ENCODE data around the gene CBX7. TPM values are rescaled to one million over a fixed set of nuclear protein-coding genes. Genes with fewer than 3 reads are reported as not detected.
"Not testable (repeated sequence)": the region's sequence is repeated elsewhere in the genome, so short reads cannot be mapped to it uniquely, and the experiment has no call there.

CBX7 gene
- total RNA-seq, 1 donor = 8.0 TPM

DNA sequence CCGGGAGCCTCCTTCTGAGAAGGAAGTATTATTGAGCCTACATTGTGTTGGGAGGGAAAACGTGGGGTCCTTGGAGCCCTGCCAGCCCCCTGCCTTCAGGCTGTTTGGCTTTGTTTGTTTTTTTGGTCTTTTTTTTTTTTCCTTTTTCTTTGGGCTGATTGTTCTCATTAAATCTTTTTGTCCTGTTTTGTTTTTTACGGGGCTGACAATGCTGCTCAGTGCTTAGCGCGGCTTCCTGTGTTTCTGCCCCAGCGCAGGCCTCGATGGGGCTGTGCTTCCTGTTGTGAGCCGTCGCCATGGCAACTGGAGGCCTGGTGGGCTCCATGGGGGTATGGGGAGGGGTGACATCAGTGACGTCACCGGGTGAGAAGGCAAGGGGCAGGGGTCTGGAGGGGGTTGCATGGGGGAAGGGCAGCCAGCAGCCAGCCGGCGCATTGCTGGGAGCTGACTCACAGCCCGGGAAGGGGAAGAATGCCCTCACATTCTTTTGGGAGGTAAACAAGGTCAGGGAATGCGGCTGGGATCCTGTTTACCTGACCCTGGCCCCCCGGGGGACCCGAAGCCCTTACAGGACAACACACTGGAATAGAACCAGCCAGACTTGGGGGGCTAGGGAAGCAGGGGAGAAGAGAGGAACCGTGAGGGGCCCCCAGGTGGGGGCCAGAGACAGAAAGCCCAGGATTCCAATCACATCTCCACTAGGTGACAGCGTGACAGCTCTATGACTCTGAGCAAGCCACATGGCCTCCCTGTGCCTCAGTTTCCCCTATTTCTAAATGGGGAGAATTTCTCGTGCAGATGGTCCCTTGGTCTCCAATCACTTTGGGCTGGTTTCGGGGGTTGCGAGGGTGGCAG is 22.2 kb upstream of the CBX7 start:
- TF ChIP-seq, protein P1, sequence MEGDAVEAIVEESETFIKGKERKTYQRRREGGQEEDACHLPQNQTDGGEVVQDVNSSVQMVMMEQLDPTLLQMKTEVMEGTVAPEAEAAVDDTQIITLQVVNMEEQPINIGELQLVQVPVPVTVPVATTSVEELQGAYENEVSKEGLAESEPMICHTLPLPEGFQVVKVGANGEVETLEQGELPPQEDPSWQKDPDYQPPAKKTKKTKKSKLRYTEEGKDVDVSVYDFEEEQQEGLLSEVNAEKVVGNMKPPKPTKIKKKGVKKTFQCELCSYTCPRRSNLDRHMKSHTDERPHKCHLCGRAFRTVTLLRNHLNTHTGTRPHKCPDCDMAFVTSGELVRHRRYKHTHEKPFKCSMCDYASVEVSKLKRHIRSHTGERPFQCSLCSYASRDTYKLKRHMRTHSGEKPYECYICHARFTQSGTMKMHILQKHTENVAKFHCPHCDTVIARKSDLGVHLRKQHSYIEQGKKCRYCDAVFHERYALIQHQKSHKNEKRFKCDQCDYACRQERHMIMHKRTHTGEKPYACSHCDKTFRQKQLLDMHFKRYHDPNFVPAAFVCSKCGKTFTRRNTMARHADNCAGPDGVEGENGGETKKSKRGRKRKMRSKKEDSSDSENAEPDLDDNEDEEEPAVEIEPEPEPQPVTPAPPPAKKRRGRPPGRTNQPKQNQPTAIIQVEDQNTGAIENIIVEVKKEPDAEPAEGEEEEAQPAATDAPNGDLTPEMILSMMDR (IDR thresholded peaks at IDR 0.05; ENCODE audit: insufficient read depth, low read length) = no peak
- peak; percentile 69 for DNase-seq (ENCODE audit: low read depth)
- no peak overlapping the region for H3K4me3 ChIP-seq (ENCODE audit: low read depth, low read length)

DNA sequence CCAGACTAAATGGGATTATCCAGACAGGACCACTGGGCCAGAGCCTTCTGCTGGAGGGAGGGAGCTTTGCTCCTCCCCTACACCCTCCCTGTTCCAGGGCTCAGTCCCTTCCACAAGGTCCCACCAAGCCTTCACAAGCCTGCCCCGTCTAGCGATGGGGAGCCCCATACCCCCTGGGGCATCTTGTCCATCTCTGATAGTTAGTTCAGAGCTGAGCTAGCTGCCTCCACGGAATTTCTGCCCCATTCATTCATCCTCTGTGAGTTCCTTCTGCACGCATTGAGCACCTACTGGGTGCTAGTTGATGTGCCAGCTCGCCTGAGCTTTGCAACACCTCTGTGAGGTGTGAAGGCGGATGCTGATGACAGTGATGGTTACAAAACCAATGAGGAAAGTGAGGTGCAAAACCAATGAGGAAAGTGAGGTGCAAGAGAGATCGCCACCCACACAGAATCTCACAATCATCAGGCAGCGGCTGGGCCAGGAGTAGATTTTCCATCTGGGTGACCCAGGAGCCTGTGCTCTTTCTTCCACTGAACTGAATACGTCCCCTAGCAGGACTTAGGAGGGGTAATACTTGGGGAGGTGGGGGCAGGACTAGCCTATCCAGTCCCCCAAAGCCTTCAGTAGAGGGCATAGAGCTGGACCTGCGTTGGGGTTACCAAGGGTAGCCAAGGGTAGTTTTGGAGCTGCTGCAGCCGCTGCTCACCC is 21.5 kb upstream of the CBX7 start:
- H3K4me3 ChIP-seq (ENCODE audit: low read depth, low read length) = no peak overlapping the region
- no peak for DNase-seq (ENCODE audit: low read depth)
- TF ChIP-seq, protein P1 (IDR thresholded peaks at IDR 0.05; ENCODE audit: insufficient read depth, low read length) = no peak

GRCh38 chr22:39173050-39173706 is 20.7 kb upstream of the CBX7 start:
- no peak overlapping the region for H3K4me3 ChIP-seq (ENCODE audit: low read depth, low read length)
- DNase-seq (ENCODE audit: low read depth) = no peak
- TF ChIP-seq, protein P1 (IDR thresholded peaks at IDR 0.05; ENCODE audit: insufficient read depth, low read length) = no peak

GRCh38 chr22:39172265-39173049 is 20.0 kb upstream of the CBX7 start:
- H3K4me3 ChIP-seq (ENCODE audit: low read depth, low read length); DNase-seq (ENCODE audit: low read depth): not testable (repeated sequence)

GRCh38 chr22:39171623-39172264 is 19.3 kb upstream of the CBX7 start:
- TF ChIP-seq, protein P1 (IDR thresholded peaks at IDR 0.05; ENCODE audit: insufficient read depth, low read length) = no peak
- H3K4me3 ChIP-seq (ENCODE audit: low read depth, low read length) = no peak overlapping the region
- DNase-seq (ENCODE audit: low read depth) = no peak

- TF ChIP-seq, protein P1 (IDR thresholded peaks at IDR 0.05; ENCODE audit: insufficient read depth, low read length) = peak; percentile 95
- DNase-seq (ENCODE audit: low read depth) = peak; percentile 71
- no peak overlapping the region for H3K4me3 ChIP-seq (ENCODE audit: low read depth, low read length)
These were observed 18.5 kb upstream of the CBX7 start for GRCh38 chr22:39170825-39171622.

Data from fibroblast of the aortic adventitia (primary cell).